GM12892 (cell line): ENCODE data around the gene C7orf33.
"Not testable (repeated sequence)": the region's sequence is repeated elsewhere in the genome, so short reads cannot be mapped to it uniquely, and the experiment has no call there.

Source experiments
- DNase-seq: peaks from one replicate; pipeline ENCODE4 v3.0.0; 2011; ENCODE audit not compliant: insufficient read length
- FAIRE-seq: peaks from 2 replicates; lab custom pipeline; 2011; peaks lifted over from hg19 to GRCh38; lab: Jason Lieb, UNC
- POLR2A ChIP-seq: IDR thresholded peaks from 2 replicates; pipeline ENCODE4 v1.6.1; 2011; ENCODE audit warnings: low read depth, low read length, control low read depth
- POLR2AphosphoS5 ChIP-seq: IDR thresholded peaks from 2 replicates; pipeline ENCODE4 v1.6.1; 2011; ENCODE audit warnings: low read depth, low read length, control low read depth
- TAF1 ChIP-seq: IDR thresholded peaks from 2 replicates; pipeline ENCODE4 v1.6.1; 2011; ENCODE audit warnings: low read depth, mild to moderate bottlenecking, control low read depth, low read length, borderline replicate concordance

The C7orf33 gene

GRCh38 chr7:148566736-148567135 lies 23.8 kb upstream of the C7orf33 start:
- TF ChIP-seq POLR2A (no peak), POLR2AphosphoS5 (no peak), TAF1 (no peak)
- DNase-seq = no peak
- no peak for FAIRE-seq

GRCh38 chr7:148567524-148567923 lies 23.0 kb upstream of the C7orf33 start:
- TF ChIP-seq POLR2A (no peak), POLR2AphosphoS5 (no peak)
- FAIRE-seq (no peak), DNase-seq (no peak)

GRCh38 chr7:148570510-148570909 lies 20.1 kb upstream of the C7orf33 start:
- DNase-seq (no peak), FAIRE-seq (no peak)
- TF ChIP-seq POLR2A = no peak
- TF ChIP-seq POLR2AphosphoS5 = no peak
- TF ChIP-seq TAF1 = no peak

GRCh38 chr7:148570973-148571372 lies 19.6 kb upstream of the C7orf33 start:
- FAIRE-seq, DNase-seq: not testable (repeated sequence)

- DNase-seq (no peak), FAIRE-seq (no peak)
- TF ChIP-seq POLR2A (no peak), POLR2AphosphoS5 (no peak), TAF1 (no peak)
Measured at GRCh38 chr7:148571381-148571780, 19.2 kb upstream of the C7orf33 start.

- FAIRE-seq (no peak), DNase-seq (no peak)
- TF ChIP-seq POLR2AphosphoS5 (no peak), TAF1 (no peak)
Measured at GRCh38 chr7:148572067-148572522, 18.5 kb upstream of the C7orf33 start.

- not testable (repeated sequence) for FAIRE-seq, DNase-seq
Measured at GRCh38 chr7:148573581-148573980, 17.0 kb upstream of the C7orf33 start.

GRCh38 chr7:148575640-148576411 lies 14.7 kb upstream of the C7orf33 start:
- TF ChIP-seq POLR2AphosphoS5 (no peak), TAF1 (no peak), POLR2A (no peak)
- DNase-seq (peak; percentile 25), FAIRE-seq (peak; percentile 91)

- no peak for DNase-seq
- no peak for TF ChIP-seq POLR2A
- TF ChIP-seq TAF1 = no peak
- no peak for TF ChIP-seq POLR2AphosphoS5
Measured at GRCh38 chr7:148579366-148579765, 11.2 kb upstream of the C7orf33 start.

GRCh38 chr7:148580446-148580845 lies 10.1 kb upstream of the C7orf33 start:
- TF ChIP-seq POLR2AphosphoS5 = no peak
- no peak for TF ChIP-seq TAF1
- TF ChIP-seq POLR2A = no peak
- no peak for FAIRE-seq

More at GRCh38 chr7:148579366-148579765, 11.2 kb upstream of the C7orf33 start:
- no peak for FAIRE-seq

GRCh38 chr7:148581624-148582023 lies 8.9 kb upstream of the C7orf33 start:
- no peak for TF ChIP-seq POLR2AphosphoS5
- TF ChIP-seq TAF1 = no peak
- TF ChIP-seq POLR2A = no peak
- FAIRE-seq = no peak
- DNase-seq = no peak

More at GRCh38 chr7:148580446-148580845, 10.1 kb upstream of the C7orf33 start:
- DNase-seq = no peak

GRCh38 chr7:148584154-148584827 lies 6.3 kb upstream of the C7orf33 start:
- DNase-seq = no peak
- TF ChIP-seq POLR2AphosphoS5 = no peak
- peak; percentile 54 for FAIRE-seq

- FAIRE-seq (no peak), DNase-seq (no peak)
- TF ChIP-seq POLR2AphosphoS5 = no peak
- TF ChIP-seq POLR2A = no peak
- no peak for TF ChIP-seq TAF1
Measured at GRCh38 chr7:148585399-148585798, 5.2 kb upstream of the C7orf33 start.
